Measurements from ENCODE around the gene CTDSPL.
A peak's percentile ranks its signal among the peaks of the same experiment; 100 is the strongest.

Gene CTDSPL

DNA sequence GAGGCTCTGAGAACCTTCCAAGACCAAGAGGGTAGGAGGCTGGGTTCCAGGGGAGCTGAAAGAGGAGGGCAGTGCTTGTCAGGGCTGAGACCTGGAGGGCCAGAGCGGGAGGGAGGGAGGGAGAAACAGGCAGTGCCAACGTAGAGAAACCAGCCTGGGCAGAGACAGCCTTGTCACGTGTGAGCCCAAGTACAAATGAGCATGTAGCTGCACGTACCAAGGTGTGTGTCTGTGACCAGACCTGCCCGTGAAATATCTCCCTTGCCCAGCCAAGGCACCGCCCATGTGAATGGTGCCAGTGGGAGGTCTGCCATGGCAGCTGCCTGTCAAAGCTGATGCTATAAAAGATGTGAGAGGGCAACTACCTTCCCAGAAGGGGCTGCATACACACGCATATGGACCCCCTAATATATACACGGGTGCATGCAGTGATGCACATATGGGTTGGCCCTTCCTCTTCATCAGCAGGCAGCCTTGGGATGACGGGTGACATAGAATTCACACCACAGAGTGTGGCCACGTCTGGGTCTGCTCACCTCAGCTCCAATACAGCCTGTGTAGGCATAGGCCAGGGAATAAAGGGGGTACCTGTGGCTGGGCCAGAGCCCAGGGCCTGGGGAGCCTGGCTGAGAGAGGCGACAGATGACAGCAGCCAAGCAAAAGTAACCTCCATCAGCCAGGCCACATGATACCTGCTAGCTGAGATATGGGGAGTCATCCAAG is 7.8 kb upstream of the CTDSPL start:
- intact Hi-C loops (cut with DNase I; ENCODE audit: low total_unique reads), result loop anchor here (2.0 to 10.0 kb wide), 3 partner anchors 113 to 311 kb away; partner anchors contain the start of gene OXSR1
- Histone ChIP-seq H3K36me3 (peaks cover 7 to 17% (median 11%) of the 10 kb centered on the region in 3 donors), H3K9me3 (no peaks in the 10 kb centered on the region), H3K4me3 (no peak overlapping the region), H3K27me3 (no peaks in the 10 kb centered on the region), H3K27ac (no peak overlapping the region), H3K4me1 (peaks cover 0 to 11% (median 7%) of the 10 kb centered on the region in 4 donors)
- no peak for DNase-seq
- TF ChIP-seq CTCF (IDR thresholded peaks at IDR 0.05), result no peak

DNA sequence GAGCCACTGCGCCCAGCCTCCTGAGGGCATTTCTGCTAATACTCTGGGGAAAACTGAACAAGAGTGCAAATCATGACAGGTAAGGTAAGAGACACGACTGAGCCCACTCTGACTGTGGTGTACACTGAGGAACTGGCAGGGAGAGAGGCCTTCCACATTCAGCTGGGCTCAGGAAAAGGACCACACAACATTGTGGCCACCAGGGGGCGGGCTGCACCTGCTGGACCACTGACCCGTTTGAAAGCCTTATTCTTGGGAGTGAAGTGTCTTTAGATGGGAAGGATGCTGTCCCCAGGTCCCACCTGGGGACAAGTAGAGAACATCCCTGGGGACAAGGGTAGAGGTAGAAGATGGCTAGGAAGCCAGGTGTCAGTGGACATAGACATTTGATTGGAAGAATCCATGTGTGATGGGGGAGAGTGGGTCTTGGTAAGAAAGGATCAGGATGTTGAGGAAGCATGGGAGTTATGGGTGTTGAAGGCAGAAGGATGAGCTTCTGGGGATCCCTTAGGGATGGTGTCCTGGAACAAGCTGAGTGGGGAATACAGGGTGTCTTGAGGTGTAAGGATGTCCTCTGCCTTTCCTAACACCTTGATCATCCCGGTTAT is 6.2 kb upstream of the CTDSPL start:
- Histone ChIP-seq H3K27me3 (no peaks in the 10 kb centered on the region), H3K27ac (no peak overlapping the region), H3K4me3 (no peak overlapping the region), H3K9me3 (no peaks in the 10 kb centered on the region), H3K36me3 (peaks cover 6 to 7% (median 7%) of the 10 kb centered on the region in 3 donors), H3K4me1 (peaks cover 0 to 25% (median 18%) of the 10 kb centered on the region in 4 donors)
- peak; percentile 87 to 89 for DNase-seq
- TF ChIP-seq CTCF (IDR thresholded peaks at IDR 0.05), result peak; percentile 87 to 94
- intact Hi-C loops (cut with DNase I; ENCODE audit: low total_unique reads), result loop anchor here (2.0 to 10.0 kb wide), 3 partner anchors 111 to 309 kb away; partner anchors contain the start of gene OXSR1

DNA sequence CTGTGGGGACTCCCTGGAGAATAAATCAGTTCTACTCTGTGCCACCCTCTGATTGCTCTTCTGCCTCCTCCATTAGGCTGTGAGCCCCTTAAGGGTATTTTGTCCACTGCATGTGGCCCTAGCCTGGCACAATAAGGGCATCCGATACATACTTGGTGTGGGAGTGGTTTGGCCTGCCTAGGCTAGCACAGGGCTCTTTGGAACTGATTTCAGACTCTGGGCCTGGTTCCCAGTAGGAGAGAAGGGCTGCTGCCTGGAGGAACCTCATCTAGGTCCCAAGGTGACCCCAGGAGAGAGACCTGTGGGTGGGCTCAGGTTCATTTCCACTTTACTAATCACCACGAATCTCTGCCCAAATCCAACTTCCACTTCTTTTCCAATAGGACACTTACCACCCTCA is 5.3 kb upstream of the CTDSPL start:
- DNase-seq, result no peak
- no peaks in the 10 kb centered on the region for H3K36me3 ChIP-seq
- no peaks in the 10 kb centered on the region for H3K27me3 ChIP-seq
- no peaks in the 10 kb centered on the region for H3K9me3 ChIP-seq
- intact Hi-C loops (cut with DNase I; ENCODE audit: low total_unique reads), result loop anchor here (10.0 kb wide), 2 partner anchors 148 to 308 kb away; partner anchors contain the start of gene OXSR1
- H3K27ac ChIP-seq, result peak overlapping the region; percentile 23 to 46
- no peak for TF ChIP-seq CTCF (IDR thresholded peaks at IDR 0.05)
- no peak overlapping the region for H3K4me3 ChIP-seq
- H3K4me1 ChIP-seq, result peaks cover 0 to 32% (median 18%) of the 10 kb centered on the region in 4 donors

DNA sequence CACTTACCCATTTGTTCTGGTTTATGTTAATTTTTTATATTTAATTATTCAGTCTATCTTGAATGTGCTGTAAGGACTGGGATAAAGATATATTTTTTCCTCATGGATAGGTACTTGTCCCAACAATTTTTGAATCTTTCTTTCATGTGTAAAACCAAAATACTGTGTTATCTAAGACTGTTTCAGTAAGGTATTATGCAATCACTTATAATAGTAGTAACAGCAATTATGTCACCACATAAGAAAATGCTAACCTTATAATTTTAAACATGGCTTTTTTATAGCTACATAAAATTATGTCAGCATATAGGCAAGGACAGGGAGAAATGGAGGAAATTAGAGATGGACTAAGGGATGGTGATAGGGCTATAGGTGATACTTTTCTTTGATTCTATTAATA is 2.9 kb upstream of the CTDSPL start:
- H3K27me3 ChIP-seq, result no peaks in the 10 kb centered on the region
- H3K4me3 ChIP-seq, result no peak overlapping the region
- no peak for TF ChIP-seq CTCF (IDR thresholded peaks at IDR 0.05)
- peaks cover 0 to 39% (median 25%) of the 10 kb centered on the region in 4 donors for H3K4me1 ChIP-seq
- peak overlapping the region; percentile 92 to 94 for H3K27ac ChIP-seq
- no peaks in the 10 kb centered on the region for H3K9me3 ChIP-seq
- DNase-seq, result no peak
- intact Hi-C loops (cut with DNase I; ENCODE audit: low total_unique reads), result loop anchor here (10.0 kb wide), 2 partner anchors 146 to 306 kb away; partner anchors contain the start of gene OXSR1
- H3K36me3 ChIP-seq, result no peaks in the 10 kb centered on the region

- no peaks in the 10 kb centered on the region for H3K36me3 ChIP-seq
- no peak for TF ChIP-seq CTCF (IDR thresholded peaks at IDR 0.05)
- peaks cover 0 to 45% (median 30%) of the 10 kb centered on the region in 4 donors for H3K4me1 ChIP-seq
- no peak for DNase-seq
- no peak overlapping the region for H3K4me3 ChIP-seq
- no peaks in the 10 kb centered on the region for H3K27me3 ChIP-seq
- peak overlapping the region; percentile 92 to 94 for H3K27ac ChIP-seq
- no peaks in the 10 kb centered on the region for H3K9me3 ChIP-seq
- intact Hi-C loops (cut with DNase I; ENCODE audit: low total_unique reads), result loop anchor here (10.0 kb wide), 2 partner anchors 145 to 305 kb away; partner anchors contain the start of gene OXSR1
Measured at GRCh38 chr3:37859354-37859753, 2.3 kb upstream of the CTDSPL start.

Data from tibial artery (tissue), 4 donors.